Uterus (tissue), 2 donors: Measurements from ENCODE around the gene MOV10L1.

Experiments
- POLR2A ChIP-seq, 2 donors: fragments of 450-650 bp; IDR thresholded peaks; one replicate each; pipeline ENCODE4 v1.6.1; 2016; ENCODE audit warnings: antibody characterized with exemption in 2 of 2, mild to moderate bottlenecking in 1 of 2, moderate library complexity in 1 of 2
- TF ChIP-seq, protein P1 (sequence below), 4 experiments: fragments of 200-600 bp in 2 of 4; fragments of 450-650 bp in 2 of 4; sonication (generic) in 2 of 4; IDR thresholded peaks; one replicate each; pipeline ENCODE4 v1.5.1; 2016 to 2019; ENCODE audit warnings: antibody characterized with exemption in 4 of 4, mild to moderate bottlenecking in 2 of 4, moderate library complexity in 1 of 4

DNA sequence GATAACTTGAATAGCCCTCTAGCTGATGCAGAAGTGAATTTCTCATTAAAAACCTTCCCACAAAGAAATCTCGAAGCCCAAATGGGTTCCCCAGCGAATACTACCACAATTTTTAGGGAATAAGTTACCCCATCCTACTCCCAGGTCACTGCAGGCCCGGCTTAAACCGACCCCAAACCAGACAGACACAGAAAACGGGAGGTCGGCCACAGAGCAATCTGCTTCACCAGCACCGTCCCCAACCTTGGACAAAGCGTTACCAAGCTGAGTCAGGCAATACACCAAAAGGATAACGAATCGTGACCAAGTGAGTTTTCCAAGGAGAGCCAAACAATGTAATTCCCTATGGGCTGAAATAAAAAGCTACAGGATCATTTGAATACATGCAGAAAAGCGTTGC lies 575 bp upstream of the MOV10L1 start:
- TF ChIP-seq, protein P1, sequence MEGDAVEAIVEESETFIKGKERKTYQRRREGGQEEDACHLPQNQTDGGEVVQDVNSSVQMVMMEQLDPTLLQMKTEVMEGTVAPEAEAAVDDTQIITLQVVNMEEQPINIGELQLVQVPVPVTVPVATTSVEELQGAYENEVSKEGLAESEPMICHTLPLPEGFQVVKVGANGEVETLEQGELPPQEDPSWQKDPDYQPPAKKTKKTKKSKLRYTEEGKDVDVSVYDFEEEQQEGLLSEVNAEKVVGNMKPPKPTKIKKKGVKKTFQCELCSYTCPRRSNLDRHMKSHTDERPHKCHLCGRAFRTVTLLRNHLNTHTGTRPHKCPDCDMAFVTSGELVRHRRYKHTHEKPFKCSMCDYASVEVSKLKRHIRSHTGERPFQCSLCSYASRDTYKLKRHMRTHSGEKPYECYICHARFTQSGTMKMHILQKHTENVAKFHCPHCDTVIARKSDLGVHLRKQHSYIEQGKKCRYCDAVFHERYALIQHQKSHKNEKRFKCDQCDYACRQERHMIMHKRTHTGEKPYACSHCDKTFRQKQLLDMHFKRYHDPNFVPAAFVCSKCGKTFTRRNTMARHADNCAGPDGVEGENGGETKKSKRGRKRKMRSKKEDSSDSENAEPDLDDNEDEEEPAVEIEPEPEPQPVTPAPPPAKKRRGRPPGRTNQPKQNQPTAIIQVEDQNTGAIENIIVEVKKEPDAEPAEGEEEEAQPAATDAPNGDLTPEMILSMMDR (IDR thresholded peaks at IDR 0.05) = no peak
- TF ChIP-seq POLR2A (IDR thresholded peaks at IDR 0.05) = no peak
